PFSK-1 (cell line): Measurements from ENCODE around the gene MYH14.

Experiments used
- FOXP2 ChIP-seq: optimal IDR thresholded peaks from 2 replicates; pipeline ENCODE3; 2011; ENCODE audit warnings: borderline replicate concordance, control low read depth, inconsistent platforms; ENCODE audit not compliant: insufficient read depth; ENCODE audit errors: extremely low read length, extremely low read depth
- POLR2AphosphoS5 ChIP-seq: IDR thresholded peaks from 2 replicates; pipeline ENCODE4 v1.6.1; 2012; ENCODE audit warnings: low read depth, mild to moderate bottlenecking, control low read depth, low read length, moderate library complexity
- SIN3A ChIP-seq: IDR thresholded peaks from 2 replicates; pipeline ENCODE4 v1.6.1; 2012; ENCODE audit warnings: mild to moderate bottlenecking, low read length, moderate library complexity, borderline replicate concordance; ENCODE audit not compliant: insufficient read depth
- TAF1 ChIP-seq: IDR thresholded peaks from 2 replicates; pipeline ENCODE4 v1.6.1; 2012; ENCODE audit warnings: low read length, control low read depth, borderline replicate concordance; ENCODE audit not compliant: insufficient read depth
- TF ChIP-seq, protein P1 (sequence below), 2 experiments: IDR thresholded peaks; 2 replicates each; pipeline versions ENCODE4 v1.6.1 to v1.8.0; 2011 to 2012; ENCODE audit warnings: low read depth in 2 of 2, low read length in 2 of 2, control low read depth in 1 of 2, inconsistent platforms in 1 of 2, mild to moderate bottlenecking in 1 of 2, moderate library complexity in 1 of 2; ENCODE audit not compliant: insufficient read depth in 1 of 2

Gene MYH14

GRCh38 chr19:50322931-50323781 lies 119.7 kb downstream of the MYH14 start:
- TF ChIP-seq POLR2AphosphoS5 (no peak), TAF1 (no peak), SIN3A (no peak), FOXP2 (no peak)
- TF ChIP-seq, protein P1, sequence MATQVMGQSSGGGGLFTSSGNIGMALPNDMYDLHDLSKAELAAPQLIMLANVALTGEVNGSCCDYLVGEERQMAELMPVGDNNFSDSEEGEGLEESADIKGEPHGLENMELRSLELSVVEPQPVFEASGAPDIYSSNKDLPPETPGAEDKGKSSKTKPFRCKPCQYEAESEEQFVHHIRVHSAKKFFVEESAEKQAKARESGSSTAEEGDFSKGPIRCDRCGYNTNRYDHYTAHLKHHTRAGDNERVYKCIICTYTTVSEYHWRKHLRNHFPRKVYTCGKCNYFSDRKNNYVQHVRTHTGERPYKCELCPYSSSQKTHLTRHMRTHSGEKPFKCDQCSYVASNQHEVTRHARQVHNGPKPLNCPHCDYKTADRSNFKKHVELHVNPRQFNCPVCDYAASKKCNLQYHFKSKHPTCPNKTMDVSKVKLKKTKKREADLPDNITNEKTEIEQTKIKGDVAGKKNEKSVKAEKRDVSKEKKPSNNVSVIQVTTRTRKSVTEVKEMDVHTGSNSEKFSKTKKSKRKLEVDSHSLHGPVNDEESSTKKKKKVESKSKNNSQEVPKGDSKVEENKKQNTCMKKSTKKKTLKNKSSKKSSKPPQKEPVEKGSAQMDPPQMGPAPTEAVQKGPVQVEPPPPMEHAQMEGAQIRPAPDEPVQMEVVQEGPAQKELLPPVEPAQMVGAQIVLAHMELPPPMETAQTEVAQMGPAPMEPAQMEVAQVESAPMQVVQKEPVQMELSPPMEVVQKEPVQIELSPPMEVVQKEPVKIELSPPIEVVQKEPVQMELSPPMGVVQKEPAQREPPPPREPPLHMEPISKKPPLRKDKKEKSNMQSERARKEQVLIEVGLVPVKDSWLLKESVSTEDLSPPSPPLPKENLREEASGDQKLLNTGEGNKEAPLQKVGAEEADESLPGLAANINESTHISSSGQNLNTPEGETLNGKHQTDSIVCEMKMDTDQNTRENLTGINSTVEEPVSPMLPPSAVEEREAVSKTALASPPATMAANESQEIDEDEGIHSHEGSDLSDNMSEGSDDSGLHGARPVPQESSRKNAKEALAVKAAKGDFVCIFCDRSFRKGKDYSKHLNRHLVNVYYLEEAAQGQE (IDR thresholded peaks at IDR 0.05; ENCODE audit: insufficient read depth in 1 of 2, low read depth in 2 of 2, low read length in 2 of 2) = no peak

GRCh38 chr19:50323782-50324133 lies 120.3 kb downstream of the MYH14 start:
- TF ChIP-seq SIN3A (no peak), FOXP2 (no peak), POLR2AphosphoS5 (no peak), TAF1 (no peak)
- TF ChIP-seq, protein P1 (IDR thresholded peaks at IDR 0.05; ENCODE audit: insufficient read depth in 1 of 2, low read depth in 2 of 2, low read length in 2 of 2) = no peak

DNA sequence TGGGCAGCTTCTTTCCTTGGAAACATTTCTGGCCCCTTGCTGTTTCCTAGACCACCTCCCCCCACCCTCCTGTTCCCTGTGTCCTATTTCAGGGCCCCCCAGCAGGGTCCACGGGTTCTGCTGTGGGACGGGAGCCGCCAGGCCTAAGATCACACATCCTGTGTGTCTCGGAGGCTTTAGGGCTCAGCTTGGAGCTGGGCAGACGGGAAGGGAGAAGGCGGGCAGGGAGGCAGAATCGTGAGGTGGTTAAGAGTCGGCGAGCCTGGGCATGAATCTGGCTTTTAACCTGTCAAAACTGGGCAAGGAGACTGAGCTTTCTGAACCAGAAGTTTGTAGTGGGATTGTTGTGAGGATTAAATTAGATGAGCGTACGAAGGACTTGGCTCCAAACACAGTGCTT lies 120.9 kb downstream of the MYH14 start:
- TF ChIP-seq FOXP2 = no peak
- no peak for TF ChIP-seq SIN3A
- TF ChIP-seq, protein P1 (IDR thresholded peaks at IDR 0.05; ENCODE audit: insufficient read depth in 1 of 2, low read depth in 2 of 2, low read length in 2 of 2) = no peak
- TF ChIP-seq TAF1 = no peak
- no peak for TF ChIP-seq POLR2AphosphoS5

DNA sequence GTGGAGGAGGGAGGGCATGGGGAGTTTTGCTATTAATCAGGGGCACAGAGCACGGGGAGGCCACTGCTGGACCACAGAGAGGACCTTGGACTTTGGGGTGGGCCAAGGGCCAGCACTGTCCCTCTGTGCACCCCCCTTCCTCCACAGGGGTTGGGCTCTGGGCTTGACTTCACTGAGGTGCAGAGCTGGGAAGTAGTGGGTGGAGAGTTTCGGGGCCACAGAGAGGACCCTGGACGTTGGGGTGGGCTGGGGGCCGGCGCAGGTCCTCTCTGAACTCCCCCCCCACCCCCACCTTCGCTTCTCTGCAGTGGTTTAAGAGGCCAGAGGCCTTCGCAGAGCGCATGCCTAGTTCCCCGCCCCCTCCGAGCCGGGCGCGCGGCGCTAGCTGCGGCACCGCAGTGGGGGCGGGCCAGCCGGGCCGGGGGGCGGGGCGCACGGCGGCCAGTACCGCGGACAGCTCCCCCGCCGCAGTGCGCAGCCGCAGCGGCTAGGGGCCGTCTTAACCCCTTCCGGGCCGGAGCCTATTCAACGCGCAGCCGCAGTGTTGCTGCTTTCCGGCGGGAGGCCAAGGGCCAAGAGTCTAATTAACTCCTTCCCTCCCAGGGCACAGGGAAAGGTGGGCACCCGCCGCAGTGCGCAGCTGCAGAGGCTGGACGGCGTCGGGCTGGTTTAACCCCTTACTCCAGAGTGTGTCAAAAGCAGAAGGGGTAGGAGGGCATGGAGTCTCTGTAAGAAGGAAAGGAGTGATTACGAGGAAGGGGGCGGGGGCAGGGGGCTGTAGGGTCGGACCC lies 122.1 kb downstream of the MYH14 start:
- TF ChIP-seq FOXP2 (peak; percentile 69), TAF1 (no peak), POLR2AphosphoS5 (no peak), SIN3A (no peak)
- TF ChIP-seq, protein P1 (IDR thresholded peaks at IDR 0.05; ENCODE audit: insufficient read depth in 1 of 2, low read depth in 2 of 2, low read length in 2 of 2) = peak; percentile 96 to 99
